ENCODE data around the gene ZDHHC13. TPM values are rescaled to one million over a fixed set of nuclear protein-coding genes. Genes with fewer than 3 reads are reported as not detected.

Gene ZDHHC13
- polyA plus RNA-seq, 1 of the 3 experiments (the other 2 are of a cell fraction): 8.2 TPM

GRCh38 chr11:19216021-19216420 lies 99.1 kb downstream of the ZDHHC13 start (continued):
- TF ChIP-seq RFX5 (IDR thresholded peaks at IDR 0.05; ENCODE audit: low read length): no peak

GRCh38 chr11:19216709-19217374 lies 99.9 kb downstream of the ZDHHC13 start:
- Histone ChIP-seq H4K20me1 (ENCODE audit: insufficient read depth) (no peaks in the 10 kb centered on the region), H3K27ac (ENCODE audit: low read depth in 2 of 2, low read length in 1 of 2) (no peak overlapping the region), H3K36me3 (replicated peaks in 1 of 2; ENCODE audit: control insufficient read depth in 1 of 2, insufficient read depth in 2 of 2, low read length in 1 of 2) (no peaks in the 10 kb centered on the region), H3K9me3 (no peaks in the 10 kb centered on the region), H3K79me2 (ENCODE audit: insufficient read depth) (no peaks in the 10 kb centered on the region), H3K4me3 (ENCODE audit: low read depth in 2 of 2, low read length in 1 of 2) (no peak overlapping the region), H3F3A (replicated peaks; ENCODE audit: insufficient read depth) (no peaks in the 10 kb centered on the region), H3K27me3 (ENCODE audit: insufficient read depth) (no peaks in the 10 kb centered on the region), H3K9me2 (no peaks in the 10 kb centered on the region), H3K4me2 (no peak overlapping the region), H2AFZ (ENCODE audit: low read depth) (no peak overlapping the region), H3K9ac (no peak overlapping the region), H3K4me1 (ENCODE audit: control insufficient read depth in 1 of 2, insufficient read depth in 2 of 2, low read depth in 1 of 2, low read length in 1 of 2) (peaks cover 0 to 6% of the 10 kb centered on the region in 2 experiments; a peak in 1 of 4 replicates)
- ChIA-PET CTCF (interaction anchor here (3.6 kb wide), 1 partner anchor 42 kb away, joined by 13 read pairs; no protein-coding TSS in a partner anchor), POLR2A (no interaction called here)
- no peak for DNase-seq
- TF ChIP-seq RCOR1 (IDR thresholded peaks at IDR 0.05; ENCODE audit: low read length) (no peak), YY1 (IDR thresholded peaks at IDR 0.05; ENCODE audit: low read depth) (no peak), MEF2A (IDR thresholded peaks at IDR 0.05; ENCODE audit: borderline replicate concordance, low read depth) (no peak), MAX (IDR thresholded peaks at IDR 0.05; ENCODE audit: low read depth) (no peak), ELF1 (IDR thresholded peaks at IDR 0.05) (no peak), FOXM1 (IDR thresholded peaks at IDR 0.05; ENCODE audit: low read depth) (no peak), SIN3A (IDR thresholded peaks at IDR 0.05; ENCODE audit: borderline replicate concordance, low read depth, low read length) (no peak), FOSL2 (IDR thresholded peaks at IDR 0.05; ENCODE audit: borderline replicate concordance, low read depth) (no peak), FOXJ3 (CRISPR knock-in tag; IDR thresholded peaks at IDR 0.05) (no peak), TEAD4 (IDR thresholded peaks at IDR 0.05; ENCODE audit: borderline replicate concordance, insufficient read depth) (no peak), GATA2 (CRISPR knock-in tag; IDR thresholded peaks at IDR 0.05) (no peak), CTCF (IDR thresholded peaks at IDR 0.05) (no peak), JUND (IDR thresholded peaks at IDR 0.05) (no peak)
- 48% methylated on average over 3 of the region's 3 CpGs for WGBS (ENCODE audit: low lambda C conversion rate)

- no peaks in the 10 kb centered on the region for H4K20me1 ChIP-seq (ENCODE audit: insufficient read depth)
- no peak overlapping the region for H3K4me3 ChIP-seq (ENCODE audit: low read depth in 2 of 2, low read length in 1 of 2)
- no peak overlapping the region for H3K4me2 ChIP-seq
- no peak overlapping the region for H3K27ac ChIP-seq (ENCODE audit: low read depth in 2 of 2, low read length in 1 of 2)
- H3K9me3 ChIP-seq: no peaks in the 10 kb centered on the region
- DNase-seq: no peak
- H3F3A ChIP-seq (replicated peaks; ENCODE audit: insufficient read depth): no peaks in the 10 kb centered on the region
- no peaks in the 10 kb centered on the region for H3K9me2 ChIP-seq
- H2AFZ ChIP-seq (ENCODE audit: low read depth): no peak overlapping the region
- WGBS (ENCODE audit: low lambda C conversion rate): 49% methylated on average over 3 of the region's 3 CpGs
- CTCF ChIA-PET: interaction anchor here (1.0 kb wide), 2 partner anchors 16 to 148 kb away, joined by 3 read pairs; no protein-coding TSS in a partner anchor
- peaks cover 0 to 6% of the 10 kb centered on the region in 2 experiments; a peak in 1 of 4 replicates for H3K4me1 ChIP-seq (ENCODE audit: control insufficient read depth in 1 of 2, insufficient read depth in 2 of 2, low read depth in 1 of 2, low read length in 1 of 2)
- no peaks in the 10 kb centered on the region for H3K79me2 ChIP-seq (ENCODE audit: insufficient read depth)
- POLR2A ChIA-PET: no interaction called here
- H3K9ac ChIP-seq: no peak overlapping the region
- H3K36me3 ChIP-seq (replicated peaks in 1 of 2; ENCODE audit: control insufficient read depth in 1 of 2, insufficient read depth in 2 of 2, low read length in 1 of 2): no peaks in the 10 kb centered on the region
- no peaks in the 10 kb centered on the region for H3K27me3 ChIP-seq (ENCODE audit: insufficient read depth)
- TF ChIP-seq REST (IDR thresholded peaks at IDR 0.05; ENCODE audit: low read depth, low read length): no peak
- TF ChIP-seq ZBTB33 (IDR thresholded peaks at IDR 0.05; ENCODE audit: borderline replicate concordance, low read depth): no peak
- no peak for TF ChIP-seq USF2 (IDR thresholded peaks at IDR 0.05; ENCODE audit: borderline replicate concordance, low read depth, low read length)
- no peak for TF ChIP-seq JUND (IDR thresholded peaks at IDR 0.05)
- no peak for TF ChIP-seq SMC3 (IDR thresholded peaks at IDR 0.05; ENCODE audit: low read depth, low read length)
These were observed 101.2 kb downstream of the ZDHHC13 start for GRCh38 chr11:19218216-19218615.
